ENCODE measurements around the gene B4GALNT2. TPM values are rescaled to one million over a fixed set of nuclear protein-coding genes. Genes with fewer than 3 reads are reported as not detected.

B4GALNT2 gene
- total and polyA plus RNA-seq, 2 donors (not counting 1 experiment from before 2014, with no cell fraction given) = 0.12 TPM; not detected in 1

GRCh38 chr17:49165143-49165542 lies 32.6 kb downstream of the B4GALNT2 start:
- H3K27me3 Mint-ChIP-seq = peaks cover 39% of the 10 kb centered on the region
- ChIA-PET POLR2A (no interaction called here), CTCF (no interaction called here)
- H3K4me1 Mint-ChIP-seq = no peaks in the 10 kb centered on the region
- Histone ChIP-seq H3K36me3 (replicated peaks in 1 of 2; ENCODE audit: control extremely low read depth in 1 of 2, control insufficient read depth in 1 of 2, extremely low read depth in 1 of 2, insufficient read depth in 2 of 2, low read length in 1 of 2) (no peaks in the 10 kb centered on the region), H2AFZ (ENCODE audit: insufficient read depth, low read depth, low read length, poor library complexity, severe bottlenecking) (no peak overlapping the region), H3K27me3 (replicated peaks in 1 of 4; ENCODE audit: control extremely low read depth in 1 of 4, control insufficient read depth in 3 of 4, insufficient read depth in 4 of 4, low read length in 3 of 4) (peaks cover 0 to 22% (median 12%) of the 10 kb centered on the region in 4 experiments), H3K4me1 (ENCODE audit: control insufficient read depth in 2 of 2, insufficient read depth in 2 of 2, low read length in 2 of 2) (no peaks in the 10 kb centered on the region), H3K27ac (ENCODE audit: low read length in 2 of 2) (no peak overlapping the region), H3K4me2 (replicated peaks; ENCODE audit: low read depth, low read length, poor library complexity, severe bottlenecking) (no peak overlapping the region), H3K9me3 (ENCODE audit: control extremely low read depth in 1 of 3, control insufficient read depth in 2 of 3, insufficient read depth in 1 of 3, low read length in 2 of 3) (peaks cover 0 to 3% (median under 1%) of the 10 kb centered on the region in 3 donors), H3K4me3 (ENCODE audit: control extremely low read depth in 1 of 5, extremely low read depth in 1 of 5, insufficient read depth in 1 of 5, low read depth in 2 of 5, low read length in 4 of 5) (no peak overlapping the region), H3K79me2 (ENCODE audit: control insufficient read depth, insufficient read depth, low read length) (no peaks in the 10 kb centered on the region), H4K20me1 (ENCODE audit: control insufficient read depth, insufficient read depth, low read length, poor library complexity, severe bottlenecking) (no peaks in the 10 kb centered on the region), H3K9ac (ENCODE audit: low read length) (no peak overlapping the region)
- WGBS (ENCODE audit: insufficient coverage) = 77% methylated on average over 2 of the region's 2 CpGs
- H3K9me3 Mint-ChIP-seq (ENCODE audit: insufficient read depth) = no peaks in the 10 kb centered on the region
- TF ChIP-seq, protein P1, sequence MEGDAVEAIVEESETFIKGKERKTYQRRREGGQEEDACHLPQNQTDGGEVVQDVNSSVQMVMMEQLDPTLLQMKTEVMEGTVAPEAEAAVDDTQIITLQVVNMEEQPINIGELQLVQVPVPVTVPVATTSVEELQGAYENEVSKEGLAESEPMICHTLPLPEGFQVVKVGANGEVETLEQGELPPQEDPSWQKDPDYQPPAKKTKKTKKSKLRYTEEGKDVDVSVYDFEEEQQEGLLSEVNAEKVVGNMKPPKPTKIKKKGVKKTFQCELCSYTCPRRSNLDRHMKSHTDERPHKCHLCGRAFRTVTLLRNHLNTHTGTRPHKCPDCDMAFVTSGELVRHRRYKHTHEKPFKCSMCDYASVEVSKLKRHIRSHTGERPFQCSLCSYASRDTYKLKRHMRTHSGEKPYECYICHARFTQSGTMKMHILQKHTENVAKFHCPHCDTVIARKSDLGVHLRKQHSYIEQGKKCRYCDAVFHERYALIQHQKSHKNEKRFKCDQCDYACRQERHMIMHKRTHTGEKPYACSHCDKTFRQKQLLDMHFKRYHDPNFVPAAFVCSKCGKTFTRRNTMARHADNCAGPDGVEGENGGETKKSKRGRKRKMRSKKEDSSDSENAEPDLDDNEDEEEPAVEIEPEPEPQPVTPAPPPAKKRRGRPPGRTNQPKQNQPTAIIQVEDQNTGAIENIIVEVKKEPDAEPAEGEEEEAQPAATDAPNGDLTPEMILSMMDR (IDR thresholded peaks at IDR 0.05) = no peak
- TF ChIP-seq EZH2 (IDR thresholded peaks at IDR 0.05; ENCODE audit: borderline replicate concordance, insufficient read depth, low read depth, low read length, poor library complexity, severe bottlenecking) = no peak
- intact Hi-C loops (cut with micrococcal nuclease) = no loop called here
- H3K27ac Mint-ChIP-seq = no peak overlapping the region
- H3K4me3 Mint-ChIP-seq = no peak overlapping the region
- no peak for ATAC-seq (ENCODE audit: low read depth)
- no peak for DNase-seq

DNA sequence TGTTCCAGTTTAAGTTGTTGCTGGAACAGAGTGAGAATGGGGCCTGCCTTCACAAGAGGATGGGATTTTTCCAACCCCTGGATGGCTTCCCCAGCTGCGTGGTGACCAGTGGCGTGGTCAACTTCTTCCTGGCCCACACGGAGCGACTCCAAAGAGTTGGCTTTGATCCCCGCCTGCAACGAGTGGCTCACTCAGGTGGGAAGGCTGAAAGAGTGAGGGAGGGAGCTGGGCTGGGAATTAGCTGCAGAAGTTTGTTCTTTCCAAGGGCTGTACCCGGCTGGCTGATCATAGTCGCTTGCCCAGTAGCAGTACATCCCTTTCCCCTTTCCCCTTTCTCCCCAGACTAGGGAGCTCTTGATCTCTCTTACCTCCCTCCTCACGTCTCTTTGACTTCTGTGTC lies 36.1 kb downstream of the B4GALNT2 start:
- CTCF ChIA-PET = interaction anchor here (1.4 kb wide), 1 partner anchor 11 kb away, joined by 4 read pairs; no protein-coding TSS in a partner anchor
- intact Hi-C loops (cut with micrococcal nuclease) = no loop called here

More for the DNA sequence above, 36.1 kb downstream of the B4GALNT2 start:
- no peaks in the 10 kb centered on the region for H4K20me1 ChIP-seq (ENCODE audit: control insufficient read depth, insufficient read depth, low read length, poor library complexity, severe bottlenecking)
- TF ChIP-seq, protein P1 (IDR thresholded peaks at IDR 0.05) = no peak
- no peak for TF ChIP-seq EZH2 (IDR thresholded peaks at IDR 0.05; ENCODE audit: borderline replicate concordance, insufficient read depth, low read depth, low read length, poor library complexity, severe bottlenecking)
- no peak overlapping the region for H2AFZ ChIP-seq (ENCODE audit: insufficient read depth, low read depth, low read length, poor library complexity, severe bottlenecking)
- POLR2A ChIA-PET = interaction anchor here (0.6 kb wide), 1 partner anchor 114 kb away, joined by 6 read pairs; no protein-coding TSS in a partner anchor
- H3K27ac ChIP-seq (ENCODE audit: low read length in 2 of 2) = no peak overlapping the region
- H3K4me3 ChIP-seq (ENCODE audit: control extremely low read depth in 1 of 5, extremely low read depth in 1 of 5, insufficient read depth in 1 of 5, low read depth in 2 of 5, low read length in 4 of 5) = no peak overlapping the region
- no peaks in the 10 kb centered on the region for H3K36me3 ChIP-seq (replicated peaks in 1 of 2; ENCODE audit: control extremely low read depth in 1 of 2, control insufficient read depth in 1 of 2, extremely low read depth in 1 of 2, insufficient read depth in 2 of 2, low read length in 1 of 2)
- peaks cover 0 to 5% (median 4%) of the 10 kb centered on the region in 3 donors for H3K9me3 ChIP-seq (ENCODE audit: control extremely low read depth in 1 of 3, control insufficient read depth in 2 of 3, insufficient read depth in 1 of 3, low read length in 2 of 3)
- no peak overlapping the region for H3K9ac ChIP-seq (ENCODE audit: low read length)
- H3K27me3 Mint-ChIP-seq = peaks cover 51% of the 10 kb centered on the region
- peaks cover 0 to 25% (median 14%) of the 10 kb centered on the region in 4 experiments for H3K27me3 ChIP-seq (replicated peaks in 1 of 4; ENCODE audit: control extremely low read depth in 1 of 4, control insufficient read depth in 3 of 4, insufficient read depth in 4 of 4, low read length in 3 of 4)
- 66% methylated on average over 4 of the region's 9 CpGs for WGBS (ENCODE audit: insufficient coverage)
- no peaks in the 10 kb centered on the region for H3K4me1 Mint-ChIP-seq
- H3K27ac Mint-ChIP-seq = no peak overlapping the region
- ATAC-seq (ENCODE audit: low read depth) (no peak), DNase-seq (no peak)
- H3K4me2 ChIP-seq (replicated peaks; ENCODE audit: low read depth, low read length, poor library complexity, severe bottlenecking) = no peak overlapping the region
- no peaks in the 10 kb centered on the region for H3K4me1 ChIP-seq (ENCODE audit: control insufficient read depth in 2 of 2, insufficient read depth in 2 of 2, low read length in 2 of 2)
- H3K79me2 ChIP-seq (ENCODE audit: control insufficient read depth, insufficient read depth, low read length) = no peaks in the 10 kb centered on the region
- peaks cover 2% of the 10 kb centered on the region for H3K9me3 Mint-ChIP-seq (ENCODE audit: insufficient read depth)
- no peak overlapping the region for H3K4me3 Mint-ChIP-seq
